Stimulated activated CD4-positive, alpha-beta T cell treated with anti-CD3 and anti-CD28 coated beads, Interleukin-1b, Interleukin-23, amount 100 ng/mL, for 1 hour (primary cell): ENCODE data around the gene WDR91.

Source experiments
- DNase-seq, 2 donors: peaks; one replicate each; pipeline ENCODE4 v3.0.0-alpha.2; 2020; ENCODE audit warnings: low read depth in 2 of 2

Gene WDR91

GRCh38 chr7:135160858-135161653 is 50.3 kb downstream of the WDR91 start:
- no peak for DNase-seq

DNA sequence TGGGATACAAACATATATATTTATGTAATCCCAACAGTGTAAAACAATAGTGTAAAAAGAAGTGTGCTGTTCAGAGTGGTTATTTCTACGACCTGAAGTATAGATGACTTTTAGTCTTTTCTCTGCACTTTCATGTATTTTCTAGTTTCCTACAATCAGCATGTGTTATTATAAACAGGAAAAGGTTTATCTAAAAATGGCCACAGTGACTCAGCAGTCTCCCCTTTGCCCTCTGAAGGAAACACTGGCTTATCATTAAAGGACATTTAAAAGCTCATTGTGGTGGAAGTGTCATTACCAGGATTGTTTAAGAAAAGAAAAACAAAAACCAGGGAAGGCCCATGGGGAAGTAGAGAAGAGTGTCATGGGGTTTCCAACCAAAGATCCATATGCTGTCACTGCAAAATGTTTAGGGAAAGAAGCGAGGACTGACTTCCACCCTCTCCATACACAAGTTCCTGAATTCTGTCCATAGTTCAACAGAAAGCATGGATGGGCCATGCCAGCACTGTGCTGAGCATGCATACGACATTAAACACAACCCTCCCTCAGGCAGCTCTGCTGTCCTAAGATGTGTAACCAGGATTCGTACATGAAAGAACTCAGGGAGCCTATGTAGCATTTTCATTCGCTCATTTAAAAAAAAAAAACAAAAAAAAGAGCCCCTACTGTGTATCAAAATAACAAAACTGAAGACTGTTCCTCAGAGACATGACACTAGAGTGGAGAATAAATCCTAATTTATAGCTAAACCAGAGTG is 51.0 kb downstream of the WDR91 start:
- DNase-seq: no peak

DNA sequence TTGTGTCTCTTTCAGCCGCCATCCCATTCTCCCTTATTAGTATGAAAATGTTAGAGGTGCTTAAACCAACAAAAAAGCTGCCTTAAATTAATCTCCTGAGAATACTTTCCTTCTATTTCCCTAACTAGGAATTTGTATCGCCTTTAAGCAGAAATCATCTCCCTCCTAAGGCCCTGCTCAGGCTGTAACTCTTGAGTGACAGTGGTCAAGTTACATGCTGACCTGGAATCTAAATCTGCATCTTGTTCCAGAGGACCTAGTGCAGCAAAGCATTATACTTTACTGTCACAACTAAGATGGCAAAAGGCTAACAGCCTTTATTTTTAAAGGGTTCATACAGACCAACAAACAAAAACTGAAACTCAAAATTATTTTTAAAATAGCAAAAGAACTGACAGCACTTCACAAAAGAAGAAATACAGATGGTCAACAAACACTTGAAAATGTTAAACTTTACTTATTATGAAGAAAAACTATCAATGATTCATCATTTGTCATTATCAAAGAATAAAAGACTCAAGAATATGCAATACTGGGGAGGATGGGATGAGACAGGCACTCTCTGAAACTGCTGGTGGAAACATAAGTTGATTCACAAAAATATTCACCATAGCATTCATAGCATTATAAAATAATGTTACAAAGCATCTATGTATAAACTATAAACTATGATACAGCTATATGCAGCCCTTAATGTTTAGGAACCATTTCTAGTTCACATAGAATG is 51.8 kb downstream of the WDR91 start:
- DNase-seq: no peak

- no peak for DNase-seq
Measured at GRCh38 chr7:135158874-135159273, 52.5 kb downstream of the WDR91 start.

- DNase-seq: no peak
Measured at GRCh38 chr7:135158141-135158655, 53.1 kb downstream of the WDR91 start.

GRCh38 chr7:135156290-135156689 is 55.0 kb downstream of the WDR91 start:
- no peak for DNase-seq

DNA sequence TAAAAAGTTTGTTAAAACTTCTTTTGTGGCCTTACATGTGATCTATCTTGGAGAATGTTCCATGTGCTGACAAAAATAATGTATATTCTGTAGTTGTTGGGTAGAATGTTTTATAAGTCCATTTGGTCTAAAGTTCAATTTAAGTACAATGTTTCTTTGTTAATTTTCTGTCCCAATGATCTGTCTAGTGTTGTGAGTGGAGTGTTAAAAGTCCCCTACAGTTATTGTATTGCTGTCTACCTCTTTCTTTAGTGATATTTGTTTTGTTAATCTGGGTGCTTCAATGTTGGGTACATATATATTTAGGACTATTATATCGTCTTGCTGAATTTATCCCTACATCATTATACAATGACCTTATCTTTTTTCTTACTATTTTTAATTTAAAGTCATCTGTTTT is 56.6 kb downstream of the WDR91 start:
- DNase-seq: no peak

- DNase-seq: no peak
Measured at GRCh38 chr7:135152442-135152841, 58.9 kb downstream of the WDR91 start.

GRCh38 chr7:135151533-135151932 is 59.8 kb downstream of the WDR91 start:
- no peak for DNase-seq

DNA sequence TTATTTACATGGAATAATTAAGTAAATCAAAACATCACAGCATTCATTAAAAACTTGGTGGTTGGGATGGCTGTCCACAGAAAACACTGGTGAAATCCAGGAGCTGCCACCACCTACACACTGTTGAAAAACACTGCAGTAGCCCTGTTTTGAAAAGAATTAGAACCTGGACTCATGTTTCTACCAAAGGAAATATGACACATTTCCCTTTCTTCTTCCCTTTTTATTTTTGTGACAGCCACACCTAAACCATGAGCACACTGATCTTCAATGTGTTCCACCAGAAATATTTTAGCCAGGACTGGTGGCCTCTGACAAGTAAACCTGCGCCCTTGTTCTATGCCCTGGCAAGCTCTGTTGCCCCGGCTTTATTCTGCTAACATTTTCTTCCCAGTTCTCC is 60.2 kb downstream of the WDR91 start:
- DNase-seq: no peak

GRCh38 chr7:135150072-135150782 is 61.1 kb downstream of the WDR91 start:
- DNase-seq: no peak

- DNase-seq: no peak
Measured at GRCh38 chr7:135147899-135148721, 63.2 kb downstream of the WDR91 start, which contains the start of gene TMEM140. TMEM140 (plus strand) TSS chr7:135148072; CDS start chr7:135164442, 16,370 bp downstream.

- DNase-seq: no peak
Measured at GRCh38 chr7:135147341-135147898, 63.9 kb downstream of the WDR91 start.

- DNase-seq: no peak
Measured at GRCh38 chr7:135143885-135144668, 67.2 kb downstream of the WDR91 start.
